Ascending aorta (tissue), 2 donors: ENCODE measurements around the gene SRM. TPM values are rescaled to one million over a fixed set of nuclear protein-coding genes. Genes with fewer than 3 reads are reported as not detected.

Source experiments
- DNase-seq, 2 donors: peaks; one replicate each; pipeline ENCODE4 v3.0.0-alpha.2; 2019; ENCODE audit warnings: low spot score in 2 of 2
- H3K27ac ChIP-seq, 2 donors: fragments of 200-600 bp; sonication (generic); one replicate each; pipeline ENCODE4 v1.5.1; 2016 to 2017; ENCODE audit warnings: mild to moderate bottlenecking in 1 of 2
- H3K27me3 ChIP-seq: fragments of 200-600 bp; sonication (generic); one replicate; pipeline ENCODE4 v1.5.1; 2017
- H3K36me3 ChIP-seq, 2 donors: fragments of 200-600 bp; sonication (generic); one replicate each; pipeline ENCODE4 v1.5.1; 2016
- H3K4me1 ChIP-seq, 2 donors: fragments of 200-600 bp; sonication (generic); one replicate each; pipeline ENCODE4 v1.5.1; 2016 to 2017; ENCODE audit warnings: mild to moderate bottlenecking in 1 of 2
- H3K4me3 ChIP-seq, 2 donors: fragments of 200-600 bp; sonication (generic); one replicate each; pipeline ENCODE4 v1.5.1; 2016 to 2017; ENCODE audit warnings: mild to moderate bottlenecking in 1 of 2
- H3K9me3 ChIP-seq, 2 donors: fragments of 200-600 bp; sonication (generic); one replicate each; pipeline ENCODE4 v1.5.1; 2016
- CTCF ChIP-seq, 3 experiments: fragments of 200-600 bp in 2 of 3; fragments of 450-650 bp in 1 of 3; sonication (generic) in 2 of 3; IDR thresholded peaks; one replicate each; pipeline ENCODE4 v1.5.1; 2016 to 2019; ENCODE audit warnings: antibody characterized with exemption in 3 of 3, mild to moderate bottlenecking in 1 of 3, moderate library complexity in 1 of 3
- intact Hi-C: fragments of 100-400 bp; cut with DNase I; formaldehyde crosslinking; loops from one replicate; pipeline ENCODE4 v1.15.1; 2023
- total RNA-seq: library from RNA; depleted of rRNA; stranded (reverse); fragments of >200 nt; gene quantifications from one replicate; pipeline ENCODE4 v1.1.0, GENCODE V29; 2016

Gene SRM
- total RNA-seq, 1 donor from 2014 or later: 175 TPM

- TF ChIP-seq CTCF (IDR thresholded peaks at IDR 0.05): no peak
- Histone ChIP-seq H3K4me3 (no peak overlapping the region), H3K4me1 (peaks cover 11 to 16% of the 10 kb centered on the region in 2 donors), H3K36me3 (peaks cover 32 to 37% of the 10 kb centered on the region in 2 donors), H3K27ac (no peak overlapping the region), H3K9me3 (no peaks in the 10 kb centered on the region), H3K27me3 (no peaks in the 10 kb centered on the region)
- intact Hi-C loops: no loop called here
- DNase-seq: no peak
Measured at GRCh38 chr1:11062965-11063401, 3.2 kb upstream of the SRM start.

GRCh38 chr1:11061652-11062365 is 2.0 kb upstream of the SRM start:
- intact Hi-C loops: no loop called here
- TF ChIP-seq CTCF (IDR thresholded peaks at IDR 0.05): no peak
- H3K36me3 ChIP-seq: peaks cover 21 to 31% of the 10 kb centered on the region in 2 donors

GRCh38 chr1:11059155-11059967 is 457 bp downstream of the SRM start:
- Histone ChIP-seq H3K27ac (peak overlapping the region in 1 of 2 donors; percentile 30), H3K4me3 (peak overlapping the region; percentile 75 to 100), H3K27me3 (no peaks in the 10 kb centered on the region), H3K36me3 (peaks cover 13 to 31% of the 10 kb centered on the region in 2 donors), H3K9me3 (no peaks in the 10 kb centered on the region), H3K4me1 (peaks cover 11 to 16% of the 10 kb centered on the region in 2 donors)
- DNase-seq: no peak
- TF ChIP-seq CTCF (IDR thresholded peaks at IDR 0.05): no peak
- intact Hi-C loops: no loop called here

More at GRCh38 chr1:11061652-11062365, 2.0 kb upstream of the SRM start:
- Histone ChIP-seq H3K4me3 (peak overlapping the region in 1 of 2 donors; percentile 97), H3K9me3 (no peaks in the 10 kb centered on the region), H3K27ac (no peak overlapping the region), H3K27me3 (no peaks in the 10 kb centered on the region), H3K4me1 (peaks cover 11 to 16% of the 10 kb centered on the region in 2 donors)
- DNase-seq: no peak

GRCh38 chr1:11058595-11059154 is 1.1 kb downstream of the SRM start:
- peaks cover 17 to 31% of the 10 kb centered on the region in 2 donors for H3K36me3 ChIP-seq
- H3K27me3 ChIP-seq: no peaks in the 10 kb centered on the region
- intact Hi-C loops: no loop called here
- no peak overlapping the region for H3K27ac ChIP-seq
- no peak for TF ChIP-seq CTCF (IDR thresholded peaks at IDR 0.05)
- no peaks in the 10 kb centered on the region for H3K9me3 ChIP-seq
- DNase-seq: no peak
- peaks cover 11 to 16% of the 10 kb centered on the region in 2 donors for H3K4me1 ChIP-seq
- peak overlapping the region; percentile 75 to 100 for H3K4me3 ChIP-seq

- TF ChIP-seq CTCF (IDR thresholded peaks at IDR 0.05): no peak
- H3K27ac ChIP-seq: no peak overlapping the region
- no peaks in the 10 kb centered on the region for H3K9me3 ChIP-seq
- H3K27me3 ChIP-seq: no peaks in the 10 kb centered on the region
- no peak for DNase-seq
- peaks cover 11 to 16% of the 10 kb centered on the region in 2 donors for H3K4me1 ChIP-seq
- H3K4me3 ChIP-seq: no peak overlapping the region
- peaks cover 17 to 31% of the 10 kb centered on the region in 2 donors for H3K36me3 ChIP-seq
- intact Hi-C loops: no loop called here
Measured at GRCh38 chr1:11058026-11058425, 1.8 kb downstream of the SRM start.
